OCI-LY1 (cell line): ENCODE measurements around the gene ARL8A.

Experiments used
- H2AFZ ChIP-seq: fragments of 200-600 bp; sonication (generic), shearing (Covaris generic); 2 replicates; pipeline ENCODE4 v1.6.0; 2014; ENCODE audit warnings: antibody characterized with exemption, mild to moderate bottlenecking, low read length
- H3F3A ChIP-seq: fragments of 200-600 bp; sonication (generic), shearing (Covaris generic); 2 replicates; pipeline ENCODE4 v1.6.0; 2014; ENCODE audit warnings: mild to moderate bottlenecking, antibody characterized with exemption, low read length, moderate library complexity; ENCODE audit not compliant: insufficient read depth
- H3K27ac ChIP-seq: fragments of 200-600 bp; sonication (generic); 2 replicates; pipeline ENCODE4 v1.5.1; 2014; ENCODE audit warnings: low read length, mixed run types, mild to moderate bottlenecking, low read depth; ENCODE audit not compliant: poor library complexity, severe bottlenecking
- H3K27me3 ChIP-seq: fragments of 200-600 bp; sonication (generic); 2 replicates; pipeline ENCODE4 v1.6.0; 2014; ENCODE audit warnings: antibody characterized with exemption, mild to moderate bottlenecking, low read length, moderate library complexity; ENCODE audit not compliant: insufficient read depth
- H3K36me3 ChIP-seq: fragments of 200-600 bp; sonication (generic); 2 replicates; pipeline ENCODE4 v1.6.1; 2014; ENCODE audit warnings: mild to moderate bottlenecking, antibody characterized with exemption, low read length, moderate library complexity, mixed read lengths; ENCODE audit not compliant: insufficient read depth
- H3K4me1 ChIP-seq: fragments of 200-600 bp; sonication (generic); 2 replicates; pipeline ENCODE4 v1.5.1; 2014; ENCODE audit warnings: mild to moderate bottlenecking, low read length, moderate library complexity; ENCODE audit not compliant: insufficient read depth, severe bottlenecking
- H3K4me2 ChIP-seq: fragments of 200-600 bp; sonication (generic), shearing (Covaris generic); 2 replicates; pipeline ENCODE4 v1.6.1; 2014; ENCODE audit warnings: low read length
- H3K4me3 ChIP-seq: fragments of 200-600 bp; sonication (generic); 2 replicates; pipeline ENCODE4 v1.5.1; 2014; ENCODE audit warnings: low read length, low read depth, mild to moderate bottlenecking, mixed read lengths; ENCODE audit not compliant: poor library complexity, severe bottlenecking
- H3K79me2 ChIP-seq: fragments of 200-600 bp; shearing (Covaris generic); 2 replicates; pipeline ENCODE4 v1.6.1; 2016; ENCODE audit warnings: mixed run types, low read length, mixed read lengths; ENCODE audit not compliant: insufficient read depth
- H3K9ac ChIP-seq: fragments of 200-600 bp; sonication (generic), shearing (Covaris generic); 2 replicates; pipeline ENCODE4 v1.6.1; 2014; ENCODE audit warnings: mild to moderate bottlenecking, low read length, mixed read lengths
- H3K9me2 ChIP-seq: fragments of 200-600 bp; sonication (generic), shearing (Covaris generic); 2 replicates; pipeline ENCODE4 v1.6.1; 2014; ENCODE audit warnings: low read depth, mild to moderate bottlenecking, low read length, mixed read lengths
- H3K9me3 ChIP-seq: fragments of 200-600 bp; shearing (Covaris generic); 2 replicates; pipeline ENCODE4 v1.6.1; 2014; ENCODE audit warnings: low read length, mixed read lengths
- H4K20me1 ChIP-seq: fragments of 200-600 bp; sonication (generic), shearing (Covaris generic); 2 replicates; pipeline ENCODE4 v1.6.0; 2016; ENCODE audit warnings: mild to moderate bottlenecking, low read length; ENCODE audit not compliant: insufficient read depth
- EZH2 ChIP-seq: fragments of 200-600 bp; sonication (generic), shearing (Covaris generic); IDR thresholded peaks from 2 replicates; pipeline ENCODE4 v1.8.0; 2017; ENCODE audit warnings: borderline replicate concordance, mixed run types, mild to moderate bottlenecking, antibody characterized with exemption, low read length, moderate library complexity, mixed read lengths
- TF ChIP-seq, protein P1 (sequence below): fragments of 200-600 bp; sonication (generic), shearing (Covaris generic); IDR thresholded peaks from 2 replicates; pipeline ENCODE4 v1.5.1; 2017; ENCODE audit warnings: mild to moderate bottlenecking, antibody characterized with exemption, low read length, moderate library complexity, mixed read lengths

The ARL8A gene

DNA sequence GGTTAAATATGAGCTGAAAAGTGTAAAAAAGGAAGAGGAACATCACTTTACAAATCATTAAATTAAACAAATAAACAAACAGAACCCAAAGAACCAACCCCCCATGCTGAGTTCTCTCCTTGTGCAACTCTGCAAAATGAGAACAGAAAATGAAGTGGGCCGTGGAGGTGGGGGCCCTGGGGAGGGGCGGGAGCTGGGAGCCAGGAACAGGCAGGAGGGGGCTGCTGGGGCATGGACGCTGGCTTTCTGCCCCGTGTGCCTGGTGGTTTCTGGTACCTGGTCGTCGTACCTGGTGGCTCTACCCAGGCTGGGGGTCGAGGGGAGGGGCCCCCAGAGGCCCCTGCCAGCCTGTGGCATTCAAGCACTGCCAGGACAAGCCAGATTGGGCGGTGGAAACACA, 11.0 kb downstream of the ARL8A start:
- no peaks in the 10 kb centered on the region for H3K9me3 ChIP-seq
- H3K4me1 ChIP-seq: no peaks in the 10 kb centered on the region
- no peaks in the 10 kb centered on the region for H4K20me1 ChIP-seq
- no peaks in the 10 kb centered on the region for H3F3A ChIP-seq
- no peak overlapping the region for H3K9ac ChIP-seq
- H3K27ac ChIP-seq: no peak overlapping the region
- no peaks in the 10 kb centered on the region for H3K27me3 ChIP-seq
- H2AFZ ChIP-seq: no peak overlapping the region
- peaks cover 42% of the 10 kb centered on the region for H3K36me3 ChIP-seq
- no peaks in the 10 kb centered on the region for H3K9me2 ChIP-seq
- H3K79me2 ChIP-seq: no peaks in the 10 kb centered on the region
- no peak for TF ChIP-seq EZH2
- TF ChIP-seq, protein P1, sequence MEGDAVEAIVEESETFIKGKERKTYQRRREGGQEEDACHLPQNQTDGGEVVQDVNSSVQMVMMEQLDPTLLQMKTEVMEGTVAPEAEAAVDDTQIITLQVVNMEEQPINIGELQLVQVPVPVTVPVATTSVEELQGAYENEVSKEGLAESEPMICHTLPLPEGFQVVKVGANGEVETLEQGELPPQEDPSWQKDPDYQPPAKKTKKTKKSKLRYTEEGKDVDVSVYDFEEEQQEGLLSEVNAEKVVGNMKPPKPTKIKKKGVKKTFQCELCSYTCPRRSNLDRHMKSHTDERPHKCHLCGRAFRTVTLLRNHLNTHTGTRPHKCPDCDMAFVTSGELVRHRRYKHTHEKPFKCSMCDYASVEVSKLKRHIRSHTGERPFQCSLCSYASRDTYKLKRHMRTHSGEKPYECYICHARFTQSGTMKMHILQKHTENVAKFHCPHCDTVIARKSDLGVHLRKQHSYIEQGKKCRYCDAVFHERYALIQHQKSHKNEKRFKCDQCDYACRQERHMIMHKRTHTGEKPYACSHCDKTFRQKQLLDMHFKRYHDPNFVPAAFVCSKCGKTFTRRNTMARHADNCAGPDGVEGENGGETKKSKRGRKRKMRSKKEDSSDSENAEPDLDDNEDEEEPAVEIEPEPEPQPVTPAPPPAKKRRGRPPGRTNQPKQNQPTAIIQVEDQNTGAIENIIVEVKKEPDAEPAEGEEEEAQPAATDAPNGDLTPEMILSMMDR: no peak
- no peak overlapping the region for H3K4me2 ChIP-seq
- no peak overlapping the region for H3K4me3 ChIP-seq

DNA sequence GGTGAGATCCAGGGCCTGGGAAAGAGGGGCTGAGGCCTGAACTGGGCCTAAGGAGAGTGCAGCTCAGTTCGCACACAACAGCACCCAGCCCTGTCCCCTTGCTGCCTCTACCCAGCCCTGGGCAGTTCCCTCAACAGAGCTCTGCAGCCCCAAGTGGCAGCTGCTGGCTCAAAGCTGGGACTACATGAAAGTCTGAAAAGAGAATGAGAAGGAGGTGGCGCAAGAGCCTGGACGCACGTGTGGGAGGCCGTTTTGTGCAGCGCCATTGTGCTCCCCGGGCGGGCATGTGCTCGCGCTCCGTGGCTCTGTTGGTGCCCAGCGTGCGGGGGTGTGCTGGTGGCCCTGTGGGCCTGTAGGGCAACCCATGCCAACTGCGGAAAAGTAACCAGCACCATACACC, 11.5 kb downstream of the ARL8A start:
- peaks cover 42% of the 10 kb centered on the region for H3K36me3 ChIP-seq
- H3K27me3 ChIP-seq: no peaks in the 10 kb centered on the region
- no peaks in the 10 kb centered on the region for H3K4me1 ChIP-seq
- H3K27ac ChIP-seq: no peak overlapping the region
- no peak overlapping the region for H2AFZ ChIP-seq
- H3K79me2 ChIP-seq: no peaks in the 10 kb centered on the region
- no peaks in the 10 kb centered on the region for H3K9me3 ChIP-seq
- H3K9ac ChIP-seq: no peak overlapping the region
- TF ChIP-seq EZH2: no peak
- TF ChIP-seq, protein P1: no peak
- H3K4me3 ChIP-seq: no peak overlapping the region
- H3F3A ChIP-seq: no peaks in the 10 kb centered on the region
- no peaks in the 10 kb centered on the region for H4K20me1 ChIP-seq
- H3K9me2 ChIP-seq: no peaks in the 10 kb centered on the region
- no peak overlapping the region for H3K4me2 ChIP-seq

DNA sequence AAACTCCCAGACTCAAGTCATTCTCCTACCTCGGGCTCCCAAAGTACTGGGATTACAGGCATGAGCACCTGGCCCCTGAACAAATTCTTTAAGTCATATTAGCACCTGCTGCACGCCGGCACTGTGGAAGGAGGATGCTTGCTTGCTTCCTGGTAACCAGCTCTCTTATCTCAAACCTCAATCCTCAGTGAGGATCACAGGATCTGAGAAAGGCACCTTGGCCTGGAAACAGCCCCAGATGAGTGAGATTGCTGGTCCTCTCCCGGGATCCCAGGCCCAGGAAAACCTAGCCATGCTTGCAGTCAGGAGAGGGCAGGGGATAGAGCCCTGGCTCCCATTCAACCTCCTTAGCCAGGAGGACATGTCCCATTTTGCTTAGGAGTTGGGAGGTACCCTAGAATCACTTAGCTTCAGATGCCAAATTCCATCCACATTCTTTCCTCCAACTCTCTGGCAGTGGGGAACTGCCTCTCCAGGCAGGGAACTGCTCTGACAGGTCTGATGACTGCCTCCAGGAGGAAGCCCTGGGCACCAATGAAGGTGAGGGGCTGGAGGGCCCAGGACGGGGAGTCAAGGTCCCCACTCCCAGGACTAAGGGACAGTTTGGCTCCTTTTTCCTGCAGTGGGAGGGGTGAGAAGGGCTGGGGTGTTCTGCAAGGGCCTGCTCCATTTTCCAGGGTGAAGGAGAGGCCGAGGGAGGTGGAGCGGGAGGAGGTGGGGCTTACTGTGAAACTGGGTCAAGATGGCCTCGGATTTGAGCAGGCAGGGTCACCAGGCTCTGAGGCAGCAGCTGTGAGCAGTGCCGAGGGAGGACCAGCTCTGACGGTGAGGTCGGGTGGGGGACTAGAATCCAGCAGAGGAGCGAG, 12.3 kb downstream of the ARL8A start:
- H2AFZ ChIP-seq: no peak overlapping the region
- no peak for TF ChIP-seq EZH2
- TF ChIP-seq, protein P1: no peak
- no peaks in the 10 kb centered on the region for H3K27me3 ChIP-seq
- no peaks in the 10 kb centered on the region for H3K9me2 ChIP-seq
- no peak overlapping the region for H3K27ac ChIP-seq
- no peak overlapping the region for H3K4me3 ChIP-seq
- H3F3A ChIP-seq: no peaks in the 10 kb centered on the region
- peaks cover 36% of the 10 kb centered on the region for H3K36me3 ChIP-seq
- H3K79me2 ChIP-seq: no peaks in the 10 kb centered on the region
- H3K9me3 ChIP-seq: no peaks in the 10 kb centered on the region
- no peaks in the 10 kb centered on the region for H4K20me1 ChIP-seq
- H3K4me2 ChIP-seq: no peak overlapping the region
- no peak overlapping the region for H3K9ac ChIP-seq
- no peaks in the 10 kb centered on the region for H3K4me1 ChIP-seq
